GM18519 (cell line): ENCODE data around the gene C19orf81.

Experiments used
- ATAC-seq: cut with Tn5 transposase; IDR thresholded peaks from one replicate; pipeline ENCODE4 v1.9.1; 2021; ENCODE audit warnings: mild to moderate bottlenecking, moderate library complexity; ENCODE audit not compliant: unreplicated experiment, low FRiP score

The C19orf81 gene

DNA sequence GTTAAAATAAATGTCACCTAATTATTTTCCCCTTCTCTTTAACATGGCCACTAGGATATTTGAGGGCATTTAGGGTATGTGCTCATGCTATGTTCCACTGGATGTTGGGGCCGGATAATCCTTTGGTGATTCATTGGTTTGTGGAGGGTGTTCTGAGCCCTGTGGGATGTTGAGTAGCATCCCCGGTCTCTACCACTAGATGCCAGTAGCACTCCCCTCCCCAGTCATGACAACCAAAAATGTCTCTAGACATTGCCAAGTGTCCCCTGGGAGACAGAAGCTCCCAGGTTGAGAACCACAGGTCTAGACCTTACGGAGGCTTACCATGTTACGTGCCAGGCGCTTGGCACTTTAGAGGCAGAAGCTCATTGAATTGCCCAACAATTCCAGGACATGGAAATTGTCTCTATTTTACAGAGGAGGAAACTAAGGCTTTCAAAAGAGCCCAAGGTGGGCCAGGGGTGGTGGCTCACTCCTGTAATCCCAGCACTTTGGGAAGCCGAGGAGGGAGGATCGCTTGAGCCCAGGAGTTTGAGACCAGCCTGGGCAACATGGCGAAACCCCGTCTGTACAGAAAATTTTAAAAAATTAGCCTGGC, 56.3 kb downstream of the C19orf81 start:
- no peak for ATAC-seq

DNA sequence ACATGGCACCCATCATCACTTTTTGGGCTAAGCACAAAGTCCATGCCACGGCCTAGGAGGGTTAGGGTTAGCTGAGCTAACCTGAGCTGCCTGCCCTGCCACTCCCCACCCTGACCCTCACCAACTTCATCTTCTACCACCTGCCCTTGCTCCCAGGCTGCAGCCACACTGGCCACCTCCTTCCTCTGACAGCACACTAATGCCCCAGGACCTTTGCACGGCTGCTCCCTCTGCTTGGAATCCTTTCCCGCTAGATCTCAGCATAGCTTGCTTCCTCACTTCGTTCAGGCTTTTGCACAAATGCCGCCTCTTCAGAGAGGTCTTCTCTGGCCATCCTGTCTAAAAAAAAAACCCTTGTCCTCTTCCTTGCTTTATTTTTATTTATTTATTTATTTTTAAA, 57.1 kb downstream of the C19orf81 start:
- no peak for ATAC-seq

DNA sequence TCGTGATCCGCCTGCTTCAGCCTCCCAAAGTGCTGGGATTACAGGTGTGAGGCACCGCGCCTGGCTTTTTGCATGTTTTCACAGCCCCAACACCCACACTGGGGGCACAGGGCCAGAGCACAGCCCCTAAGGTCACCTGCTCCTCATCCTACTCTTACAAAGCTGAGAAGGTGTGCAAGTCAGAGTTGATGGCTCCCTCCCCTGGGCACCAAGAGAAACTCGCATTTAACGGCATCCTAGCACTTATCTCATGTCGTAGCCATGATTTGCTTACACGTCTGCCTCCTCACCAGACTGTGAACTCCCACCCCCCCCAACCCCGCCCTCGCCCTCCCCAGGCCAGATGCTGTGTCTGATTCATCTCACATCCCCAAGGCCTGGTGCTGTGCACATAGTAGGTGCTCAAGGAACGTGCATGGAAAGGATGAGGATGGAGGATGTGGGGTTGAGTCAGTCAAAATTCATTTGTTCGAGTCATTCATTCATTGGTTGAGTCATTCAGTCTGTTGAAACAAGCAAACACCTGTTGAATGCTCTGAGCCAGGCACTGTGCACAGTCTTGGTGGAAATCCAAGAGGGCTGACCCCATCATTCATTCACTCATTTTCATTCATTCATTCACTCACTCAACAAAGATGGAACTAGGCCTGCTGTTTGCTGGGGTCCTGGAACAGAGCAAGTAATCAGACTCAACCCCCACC, 59.1 kb downstream of the C19orf81 start:
- ATAC-seq, result no peak
